ENCODE measurements around the gene TMPRSS12.

DNA sequence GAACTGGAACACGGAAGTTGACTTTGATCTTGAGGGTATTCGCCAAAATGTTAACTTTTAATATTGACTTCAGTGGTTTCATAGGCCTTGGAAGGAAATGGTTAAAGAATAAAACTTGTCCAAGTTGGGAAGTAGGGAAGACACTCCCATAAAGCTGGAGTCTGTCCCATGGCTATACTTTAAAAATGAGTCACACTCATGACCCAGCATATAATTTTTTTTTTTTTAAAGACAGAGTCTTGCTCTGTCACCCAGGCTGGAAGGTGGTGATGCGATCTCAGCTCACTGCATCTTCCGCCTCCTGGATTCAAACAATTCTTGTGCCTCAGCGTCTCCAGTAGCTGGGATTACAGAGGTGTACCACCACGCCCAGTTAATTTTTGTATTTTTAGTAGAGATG is 19.6 kb downstream of the TMPRSS12 start:
- no peak for TF ChIP-seq REST (IDR thresholded peaks at IDR 0.05; ENCODE audit: insufficient read depth in 1 of 2, low read depth in 2 of 2, low read length in 1 of 2)
- TF ChIP-seq, protein P1, sequence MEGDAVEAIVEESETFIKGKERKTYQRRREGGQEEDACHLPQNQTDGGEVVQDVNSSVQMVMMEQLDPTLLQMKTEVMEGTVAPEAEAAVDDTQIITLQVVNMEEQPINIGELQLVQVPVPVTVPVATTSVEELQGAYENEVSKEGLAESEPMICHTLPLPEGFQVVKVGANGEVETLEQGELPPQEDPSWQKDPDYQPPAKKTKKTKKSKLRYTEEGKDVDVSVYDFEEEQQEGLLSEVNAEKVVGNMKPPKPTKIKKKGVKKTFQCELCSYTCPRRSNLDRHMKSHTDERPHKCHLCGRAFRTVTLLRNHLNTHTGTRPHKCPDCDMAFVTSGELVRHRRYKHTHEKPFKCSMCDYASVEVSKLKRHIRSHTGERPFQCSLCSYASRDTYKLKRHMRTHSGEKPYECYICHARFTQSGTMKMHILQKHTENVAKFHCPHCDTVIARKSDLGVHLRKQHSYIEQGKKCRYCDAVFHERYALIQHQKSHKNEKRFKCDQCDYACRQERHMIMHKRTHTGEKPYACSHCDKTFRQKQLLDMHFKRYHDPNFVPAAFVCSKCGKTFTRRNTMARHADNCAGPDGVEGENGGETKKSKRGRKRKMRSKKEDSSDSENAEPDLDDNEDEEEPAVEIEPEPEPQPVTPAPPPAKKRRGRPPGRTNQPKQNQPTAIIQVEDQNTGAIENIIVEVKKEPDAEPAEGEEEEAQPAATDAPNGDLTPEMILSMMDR (IDR thresholded peaks at IDR 0.05) = no peak
